ENCODE data around the gene VAPA. TPM values are rescaled to one million over a fixed set of nuclear protein-coding genes. Genes with fewer than 3 reads are reported as not detected.
A peak's percentile ranks its signal among the peaks of the same experiment; 100 is the strongest.

Gene VAPA
- total and polyA plus RNA-seq, 7 donors, result 181 to 336 (median 263) TPM

- peak overlapping the region; percentile 89 to 95 (median 90) for H3K4me3 ChIP-seq
- H3K27ac ChIP-seq, result peak overlapping the region; percentile 98 to 100 (median 100)
- 2 to 16% methylated on average over 2 of the region's 2 CpGs for WGBS, 2 donors
- H3K36me3 ChIP-seq, result no peaks in the 10 kb centered on the region
- H3K9me3 ChIP-seq, result no peaks in the 10 kb centered on the region
- no peak for DNase-seq
- intact Hi-C loops (cut with DNase I), result loop anchor here (10.0 kb wide), 1 partner anchor 341 kb away; no protein-coding TSS in a partner anchor
- peak in 1 of 4 donors; percentile 28 for TF ChIP-seq POLR2AphosphoS5 (IDR thresholded peaks at IDR 0.05)
- TF ChIP-seq, protein P1, sequence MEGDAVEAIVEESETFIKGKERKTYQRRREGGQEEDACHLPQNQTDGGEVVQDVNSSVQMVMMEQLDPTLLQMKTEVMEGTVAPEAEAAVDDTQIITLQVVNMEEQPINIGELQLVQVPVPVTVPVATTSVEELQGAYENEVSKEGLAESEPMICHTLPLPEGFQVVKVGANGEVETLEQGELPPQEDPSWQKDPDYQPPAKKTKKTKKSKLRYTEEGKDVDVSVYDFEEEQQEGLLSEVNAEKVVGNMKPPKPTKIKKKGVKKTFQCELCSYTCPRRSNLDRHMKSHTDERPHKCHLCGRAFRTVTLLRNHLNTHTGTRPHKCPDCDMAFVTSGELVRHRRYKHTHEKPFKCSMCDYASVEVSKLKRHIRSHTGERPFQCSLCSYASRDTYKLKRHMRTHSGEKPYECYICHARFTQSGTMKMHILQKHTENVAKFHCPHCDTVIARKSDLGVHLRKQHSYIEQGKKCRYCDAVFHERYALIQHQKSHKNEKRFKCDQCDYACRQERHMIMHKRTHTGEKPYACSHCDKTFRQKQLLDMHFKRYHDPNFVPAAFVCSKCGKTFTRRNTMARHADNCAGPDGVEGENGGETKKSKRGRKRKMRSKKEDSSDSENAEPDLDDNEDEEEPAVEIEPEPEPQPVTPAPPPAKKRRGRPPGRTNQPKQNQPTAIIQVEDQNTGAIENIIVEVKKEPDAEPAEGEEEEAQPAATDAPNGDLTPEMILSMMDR (IDR thresholded peaks at IDR 0.05), result no peak
- H3K4me1 ChIP-seq, result peaks cover 0 to 65% (median 58%) of the 10 kb centered on the region in 4 donors
- no peaks in the 10 kb centered on the region for H3K27me3 ChIP-seq
These were observed 2.3 kb downstream of the VAPA start for GRCh38 chr18:9916077-9916639.

DNA sequence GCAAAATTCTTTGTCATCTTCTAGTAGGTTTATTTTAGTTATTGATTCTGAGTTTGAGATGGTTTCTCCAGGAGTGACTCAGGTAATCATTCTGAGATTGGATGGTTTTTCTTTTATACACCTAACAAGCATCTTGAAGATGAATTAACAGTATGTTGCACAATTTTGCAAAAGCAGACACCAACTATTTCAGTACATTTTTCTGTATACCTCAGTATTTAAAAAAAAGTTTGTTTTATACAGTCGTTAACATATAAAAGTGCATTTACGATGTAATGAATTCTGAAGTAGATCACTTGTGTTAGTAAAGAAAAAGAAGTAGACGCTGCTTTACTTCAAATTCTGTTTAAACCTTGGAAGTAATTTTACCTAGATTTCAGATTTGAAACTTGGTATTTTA, 3.0 kb downstream of the VAPA start:
- 25 to 66% methylated on average over 3 of the region's 3 CpGs for WGBS, 2 donors
- TF ChIP-seq EP300 (IDR thresholded peaks at IDR 0.05) (no peak), POLR2AphosphoS5 (IDR thresholded peaks at IDR 0.05) (no peak), POLR2A (IDR thresholded peaks at IDR 0.05) (no peak)
- TF ChIP-seq, protein P1 (IDR thresholded peaks at IDR 0.05), result no peak
- peaks cover 0 to 69% (median 60%) of the 10 kb centered on the region in 4 donors for H3K4me1 ChIP-seq
- DNase-seq, result no peak
- H3K27ac ChIP-seq, result peak overlapping the region; percentile 98 to 100 (median 100)
- no peaks in the 10 kb centered on the region for H3K36me3 ChIP-seq
- peak overlapping the region in 3 of 4 donors; percentile 89 to 95 (median 91) for H3K4me3 ChIP-seq
- no peaks in the 10 kb centered on the region for H3K27me3 ChIP-seq
- intact Hi-C loops (cut with DNase I), result loop anchor here (10.0 kb wide), 1 partner anchor 342 kb away; no protein-coding TSS in a partner anchor
- no peaks in the 10 kb centered on the region for H3K9me3 ChIP-seq

DNA sequence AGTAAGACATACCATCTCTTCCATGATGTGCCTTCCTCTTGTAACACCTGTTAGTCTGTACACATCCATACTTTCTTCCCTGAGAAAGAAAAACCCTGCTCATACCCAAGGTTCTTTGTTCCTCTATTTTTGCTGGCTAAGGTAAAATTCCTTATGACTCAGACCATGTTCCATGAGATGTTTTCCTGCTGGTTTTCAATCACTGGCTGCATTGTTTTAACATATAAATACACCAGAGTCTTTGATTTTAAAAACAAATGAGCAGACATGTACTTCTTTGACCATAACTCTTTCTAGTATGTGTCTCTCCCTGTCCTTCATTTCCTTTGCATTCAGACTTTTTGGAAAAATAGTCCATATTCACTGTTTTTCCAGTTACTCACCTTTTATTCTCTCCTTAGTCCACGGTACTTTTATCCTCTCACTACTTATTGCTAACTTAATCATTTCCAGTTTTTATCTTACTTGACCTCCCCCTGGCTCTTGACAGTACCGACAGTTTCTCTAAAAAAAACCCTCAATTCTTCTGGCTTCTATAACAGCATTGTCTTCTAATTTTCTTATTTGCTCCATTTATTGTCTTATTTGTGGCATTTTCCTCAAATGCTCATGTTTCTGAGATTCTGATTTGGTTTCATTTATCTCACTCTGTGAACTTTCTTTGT, 4.3 kb downstream of the VAPA start:
- Histone ChIP-seq H3K4me3 (peak overlapping the region in 1 of 4 donors; percentile 0), H3K4me1 (peaks cover 0 to 77% (median 69%) of the 10 kb centered on the region in 4 donors), H3K9me3 (no peaks in the 10 kb centered on the region), H3K36me3 (no peaks in the 10 kb centered on the region), H3K27ac (peak overlapping the region in 3 of 4 donors; percentile 45 to 99 (median 98)), H3K27me3 (no peaks in the 10 kb centered on the region)
- DNase-seq, result no peak
- intact Hi-C loops (cut with DNase I), result loop anchor here (10.0 kb wide), 1 partner anchor 343 kb away; no protein-coding TSS in a partner anchor
- 43 to 53% methylated on average over 2 of the region's 2 CpGs for WGBS, 2 donors
- no peak for TF ChIP-seq POLR2A (IDR thresholded peaks at IDR 0.05)
- no peak for TF ChIP-seq POLR2AphosphoS5 (IDR thresholded peaks at IDR 0.05)
- TF ChIP-seq, protein P1 (IDR thresholded peaks at IDR 0.05), result no peak
- TF ChIP-seq EP300 (IDR thresholded peaks at IDR 0.05), result no peak

DNA sequence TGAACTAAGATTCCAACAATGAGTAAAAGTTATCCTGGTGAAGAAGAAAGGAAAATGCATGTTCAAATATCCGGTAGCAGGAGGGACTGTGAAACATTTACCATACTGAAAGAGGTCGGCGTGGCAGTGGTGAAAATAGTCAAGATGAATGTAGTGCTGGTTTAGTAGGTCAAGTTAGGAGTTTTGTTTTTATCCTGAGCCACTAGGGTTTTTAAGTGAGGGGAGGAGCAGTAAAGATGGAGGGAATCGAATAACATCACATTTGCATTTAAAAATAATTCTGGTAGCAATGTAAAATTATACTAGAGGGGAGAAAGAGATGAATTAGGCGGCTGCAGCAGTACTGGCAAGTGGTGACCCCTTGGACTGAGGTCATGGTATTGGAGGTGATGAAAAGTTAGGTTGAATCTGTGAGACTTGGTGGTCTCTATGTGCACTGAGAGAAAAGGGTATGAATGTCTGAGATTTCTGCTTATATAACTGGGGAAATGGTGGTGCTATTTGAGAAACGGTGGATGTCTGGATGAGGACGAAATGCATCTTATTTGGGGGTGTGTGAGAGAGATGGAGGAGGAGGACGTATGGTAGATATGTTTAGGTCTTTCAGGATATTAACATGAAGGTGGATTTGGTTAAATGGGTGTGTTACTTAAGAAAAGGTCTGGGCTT, 5.9 kb downstream of the VAPA start:
- H3K4me1 ChIP-seq, result peaks cover 0 to 91% (median 83%) of the 10 kb centered on the region in 4 donors

More for the DNA sequence above, 5.9 kb downstream of the VAPA start:
- no peaks in the 10 kb centered on the region for H3K9me3 ChIP-seq
- no peak overlapping the region for H3K4me3 ChIP-seq
- no peak for DNase-seq
- WGBS, 2 donors, result 79 to 81% methylated on average over 8 of the region's 8 CpGs
- H3K36me3 ChIP-seq, result no peaks in the 10 kb centered on the region
- TF ChIP-seq POLR2AphosphoS5 (IDR thresholded peaks at IDR 0.05) (no peak), POLR2A (IDR thresholded peaks at IDR 0.05) (no peak), EP300 (IDR thresholded peaks at IDR 0.05) (no peak)
- TF ChIP-seq, protein P1 (IDR thresholded peaks at IDR 0.05), result no peak
- intact Hi-C loops (cut with DNase I), result loop anchor here (10.0 kb wide), 1 partner anchor 345 kb away; no protein-coding TSS in a partner anchor
- no peaks in the 10 kb centered on the region for H3K27me3 ChIP-seq
- no peak overlapping the region for H3K27ac ChIP-seq

All from sigmoid colon (tissue), 7 donors.